HG02798 (cell line): ENCODE results near the gene RIPK3.
"Not testable (repeated sequence)": the region's sequence is repeated elsewhere in the genome, so short reads cannot be mapped to it uniquely, and the experiment has no call there.

Experiments used
- ATAC-seq: cut with Tn5 transposase; IDR thresholded peaks from one replicate; pipeline ENCODE4 v1.9.1; 2021; ENCODE audit warnings: mild to moderate bottlenecking; ENCODE audit not compliant: unreplicated experiment, poor library complexity

The RIPK3 gene

GRCh38 chr14:24349742-24350141, 10.0 kb upstream of the RIPK3 start:
- ATAC-seq = no peak

GRCh38 chr14:24348186-24348585, 8.4 kb upstream of the RIPK3 start:
- no peak for ATAC-seq

- ATAC-seq = no peak
Observed at GRCh38 chr14:24347134-24347533, 7.3 kb upstream of the RIPK3 start.

- ATAC-seq = no peak
Observed at GRCh38 chr14:24343795-24344660, 4.2 kb upstream of the RIPK3 start.

GRCh38 chr14:24342889-24343288, 3.1 kb upstream of the RIPK3 start:
- no peak for ATAC-seq

GRCh38 chr14:24340606-24341005, 815 bp upstream of the RIPK3 start:
- no peak for ATAC-seq

- no peak for ATAC-seq
Observed at GRCh38 chr14:24338843-24339242, 948 bp downstream of the RIPK3 start.

GRCh38 chr14:24337824-24338175, 2.0 kb downstream of the RIPK3 start:
- no peak for ATAC-seq

- no peak for ATAC-seq
Observed at GRCh38 chr14:24337144-24337823, 2.5 kb downstream of the RIPK3 start.

- no peak for ATAC-seq
Observed at GRCh38 chr14:24335461-24336171, 4.2 kb downstream of the RIPK3 start.

- no peak for ATAC-seq
Observed at GRCh38 chr14:24334431-24335291, 5.1 kb downstream of the RIPK3 start, which contains the start of gene ADCY4. Gene ADCY4 (minus strand): TSS chr14:24335071. CDS start chr14:24334652, 419 bp downstream.

- ATAC-seq = peak; percentile 83
Observed at GRCh38 chr14:24332268-24332993, 7.4 kb downstream of the RIPK3 start.

GRCh38 chr14:24331731-24332267, 8.0 kb downstream of the RIPK3 start:
- no peak for ATAC-seq

GRCh38 chr14:24330973-24331674, 8.7 kb downstream of the RIPK3 start:
- ATAC-seq = no peak

GRCh38 chr14:24329736-24330135, 10.1 kb downstream of the RIPK3 start:
- ATAC-seq = no peak

- ATAC-seq = no peak
Observed at GRCh38 chr14:24329073-24329663, 10.6 kb downstream of the RIPK3 start.

- not testable (repeated sequence) for ATAC-seq
Observed at GRCh38 chr14:24327914-24328313, 11.9 kb downstream of the RIPK3 start.

- no peak for ATAC-seq
Observed at GRCh38 chr14:24327303-24327702, 12.5 kb downstream of the RIPK3 start.
